Fibroblast of lung (primary cell): ENCODE results near the gene TPH1.

Experiments
- EZH2 ChIP-seq: IDR thresholded peaks from 2 replicates; pipeline ENCODE4 v1.5.1; 2012; ENCODE audit warnings: low read length, control low read depth, mild to moderate bottlenecking; ENCODE audit errors: missing control alignments
- TF ChIP-seq, protein P1 (sequence below), 2 donors: IDR thresholded peaks in 1 of 2; conservative IDR thresholded peaks in 1 of 2; 1 replicate in 1 of 2; 2 replicates in 1 of 2; pipeline ENCODE4 v1.5.1; 2011 to 2012; ENCODE audit warnings: low read length in 2 of 2, control low read depth in 1 of 2, inconsistent platforms in 1 of 2, low read depth in 1 of 2, mild to moderate bottlenecking in 1 of 2

- no peak for TF ChIP-seq EZH2
- TF ChIP-seq, protein P1, sequence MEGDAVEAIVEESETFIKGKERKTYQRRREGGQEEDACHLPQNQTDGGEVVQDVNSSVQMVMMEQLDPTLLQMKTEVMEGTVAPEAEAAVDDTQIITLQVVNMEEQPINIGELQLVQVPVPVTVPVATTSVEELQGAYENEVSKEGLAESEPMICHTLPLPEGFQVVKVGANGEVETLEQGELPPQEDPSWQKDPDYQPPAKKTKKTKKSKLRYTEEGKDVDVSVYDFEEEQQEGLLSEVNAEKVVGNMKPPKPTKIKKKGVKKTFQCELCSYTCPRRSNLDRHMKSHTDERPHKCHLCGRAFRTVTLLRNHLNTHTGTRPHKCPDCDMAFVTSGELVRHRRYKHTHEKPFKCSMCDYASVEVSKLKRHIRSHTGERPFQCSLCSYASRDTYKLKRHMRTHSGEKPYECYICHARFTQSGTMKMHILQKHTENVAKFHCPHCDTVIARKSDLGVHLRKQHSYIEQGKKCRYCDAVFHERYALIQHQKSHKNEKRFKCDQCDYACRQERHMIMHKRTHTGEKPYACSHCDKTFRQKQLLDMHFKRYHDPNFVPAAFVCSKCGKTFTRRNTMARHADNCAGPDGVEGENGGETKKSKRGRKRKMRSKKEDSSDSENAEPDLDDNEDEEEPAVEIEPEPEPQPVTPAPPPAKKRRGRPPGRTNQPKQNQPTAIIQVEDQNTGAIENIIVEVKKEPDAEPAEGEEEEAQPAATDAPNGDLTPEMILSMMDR (conservative IDR thresholded peaks at IDR 0.05 in 1 of 2, IDR thresholded peaks at IDR 0.05 in 1 of 2; ENCODE audit: low read depth in 1 of 2, low read length in 2 of 2): no peak
Observed at GRCh38 chr11:18071098-18071705, 25.1 kb upstream of the TPH1 start.
